OCI-LY7 (cell line): ENCODE measurements around the gene ARL5B. TPM values are rescaled to one million over a fixed set of nuclear protein-coding genes. Genes with fewer than 3 reads are reported as not detected.

Source experiments
- BruUV-seq: library from RNA; stranded (reverse); fragments of 400-500 nt; replicated peaks from 2 replicates; lab custom pipeline; 2021; lab: Mats Ljungman, UMichigan
- CTCF ChIA-PET: fragments of 300-600 bp; sonication (Branson Sonifier 250); formaldehyde crosslinking; loops from one replicate; lab custom pipeline; 2022; ENCODE audit warnings: antibody characterized with exemption; ENCODE audit not compliant: unreplicated experiment; lab: Charles Lee
- POLR2A ChIA-PET: fragments of 300-600 bp; sonication (Branson Sonifier 250); formaldehyde crosslinking; loops from one replicate; lab custom pipeline; 2022; ENCODE audit warnings: antibody characterized with exemption; lab: Charles Lee
- DNase-seq: peaks from one replicate; pipeline ENCODE4 v3.0.0-alpha.2; 2015; ENCODE audit warnings: low spot score
- H2AFZ ChIP-seq: fragments of 200-600 bp; sonication (generic), shearing (Covaris generic); 2 replicates; pipeline ENCODE4 v1.6.1; 2014; ENCODE audit warnings: mild to moderate bottlenecking, antibody characterized with exemption, low read length, moderate library complexity
- H3K27ac ChIP-seq: fragments of 200-600 bp; sonication (generic); 2 replicates; pipeline ENCODE4 v1.5.1; 2014; ENCODE audit warnings: mixed run types, low read depth, mild to moderate bottlenecking, moderate library complexity, low read length, inconsistent platforms; ENCODE audit not compliant: poor library complexity, severe bottlenecking
- H3K36me3 ChIP-seq: fragments of 200-600 bp; sonication (generic); 2 replicates; pipeline ENCODE4 v1.6.1; 2014; ENCODE audit warnings: mild to moderate bottlenecking, antibody characterized with exemption, low read length, moderate library complexity, mixed read lengths; ENCODE audit not compliant: insufficient read depth
- H3K4me1 ChIP-seq: fragments of 200-600 bp; sonication (generic); 2 replicates; pipeline ENCODE4 v1.5.1; 2014; ENCODE audit warnings: mild to moderate bottlenecking, low read length; ENCODE audit not compliant: insufficient read depth, poor library complexity, severe bottlenecking
- H3K4me2 ChIP-seq: fragments of 200-600 bp; sonication (generic); 2 replicates; pipeline ENCODE4 v1.6.1; 2014; ENCODE audit warnings: mild to moderate bottlenecking, low read length
- H3K4me3 ChIP-seq: fragments of 200-600 bp; sonication (generic); 2 replicates; pipeline ENCODE4 v1.5.1; 2014; ENCODE audit warnings: mild to moderate bottlenecking, low read depth, low read length; ENCODE audit not compliant: poor library complexity, severe bottlenecking
- H3K79me2 ChIP-seq: fragments of 200-600 bp; sonication (generic); 2 replicates; pipeline ENCODE4 v1.6.1; 2016; ENCODE audit warnings: low read depth, mild to moderate bottlenecking, low read length, moderate library complexity, mixed read lengths; ENCODE audit not compliant: insufficient read depth
- H3K9me2 ChIP-seq: fragments of 200-600 bp; sonication (generic); 2 replicates; pipeline ENCODE4 v1.6.1; 2016; ENCODE audit warnings: mild to moderate bottlenecking, low read length, mixed read lengths; ENCODE audit not compliant: insufficient read depth
- H3K9me3 ChIP-seq: fragments of 200-600 bp; sonication (generic); 2 replicates; pipeline ENCODE4 v1.6.1; 2014; ENCODE audit warnings: mild to moderate bottlenecking, mixed run types, low read length, mixed read lengths
- H4K20me1 ChIP-seq: fragments of 200-600 bp; sonication (generic); 2 replicates; pipeline ENCODE4 v1.6.1; 2014; ENCODE audit warnings: mild to moderate bottlenecking, antibody characterized with exemption, low read length, moderate library complexity, mixed read lengths; ENCODE audit not compliant: insufficient read depth
- EZH2phosphoT487 ChIP-seq: fragments of 200-600 bp; sonication (generic); IDR thresholded peaks from 2 replicates; pipeline ENCODE4 v1.6.1; 2018; ENCODE audit warnings: low read depth, borderline replicate concordance, mild to moderate bottlenecking, mixed run types, antibody characterized with exemption, low read length, moderate library complexity, mixed read lengths
- intact Hi-C: fragments of 100-400 bp; cut with micrococcal nuclease; formaldehyde crosslinking; loops from one replicate; pipeline ENCODE4 v1.10.0; 2022; ENCODE audit not compliant: unreplicated experiment
- total RNA-seq, 2 experiments: library from RNA; depleted of rRNA in 1 of 2; stranded (reverse); fragments of >200 nt in 1 of 2; shearing (Covaris generic) in 1 of 2; gene quantifications; 2 replicates each; pipeline ENCODE4 v1.2.3, GENCODE V29; 2014 to 2022
- TF ChIP-seq, protein P1 (sequence below): fragments of 200-600 bp; sonication (generic); conservative IDR thresholded peaks from 2 replicates; pipeline ENCODE4 v1.5.1; 2014; ENCODE audit warnings: mild to moderate bottlenecking, antibody characterized with exemption, low read length, moderate library complexity, mixed read lengths

Gene ARL5B
- total RNA-seq, 2 experiments from 2014 or later, result 11.5 to 17.5 TPM

DNA sequence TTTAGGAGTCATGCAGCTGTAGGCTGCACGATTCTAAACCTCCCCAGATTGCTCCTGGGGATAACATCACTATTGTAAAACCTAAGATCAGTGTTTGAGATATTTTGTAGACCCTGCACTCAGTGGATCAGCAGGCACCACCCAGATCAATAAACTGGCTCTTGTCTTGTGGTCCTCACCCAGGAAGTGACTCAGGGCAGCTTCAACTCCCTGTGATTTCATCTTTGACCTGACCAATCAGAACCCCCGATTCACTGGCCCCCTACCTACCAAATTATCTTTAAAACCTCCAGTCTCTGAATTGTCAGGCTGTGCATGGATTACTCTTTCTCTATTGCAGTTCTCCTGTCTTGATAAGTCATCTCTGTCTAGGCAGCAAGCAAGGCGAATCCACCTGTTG, 25.7 kb downstream of the ARL5B start:
- Histone ChIP-seq H3K9me3 (no peaks in the 10 kb centered on the region), H4K20me1 (no peaks in the 10 kb centered on the region; the same call in 1 of the 2 replicates), H3K4me3 (no peak overlapping the region), H3K4me1 (no peaks in the 10 kb centered on the region), H3K27ac (no peak overlapping the region), H2AFZ (no peak overlapping the region), H3K9me2 (no peaks in the 10 kb centered on the region), H3K79me2 (no peaks in the 10 kb centered on the region), H3K36me3 (peaks cover 13% of the 10 kb centered on the region; the same call in 1 of the 2 replicates), H3K4me2 (no peak overlapping the region)
- ChIA-PET POLR2A (interaction anchor here (0.9 kb wide), 1 partner anchor 13 kb away, joined by 3 read pairs; no protein-coding TSS in a partner anchor), CTCF (no interaction called here)
- BruUV-seq, result no TSS peak
- no peak for TF ChIP-seq EZH2phosphoT487
- TF ChIP-seq, protein P1, sequence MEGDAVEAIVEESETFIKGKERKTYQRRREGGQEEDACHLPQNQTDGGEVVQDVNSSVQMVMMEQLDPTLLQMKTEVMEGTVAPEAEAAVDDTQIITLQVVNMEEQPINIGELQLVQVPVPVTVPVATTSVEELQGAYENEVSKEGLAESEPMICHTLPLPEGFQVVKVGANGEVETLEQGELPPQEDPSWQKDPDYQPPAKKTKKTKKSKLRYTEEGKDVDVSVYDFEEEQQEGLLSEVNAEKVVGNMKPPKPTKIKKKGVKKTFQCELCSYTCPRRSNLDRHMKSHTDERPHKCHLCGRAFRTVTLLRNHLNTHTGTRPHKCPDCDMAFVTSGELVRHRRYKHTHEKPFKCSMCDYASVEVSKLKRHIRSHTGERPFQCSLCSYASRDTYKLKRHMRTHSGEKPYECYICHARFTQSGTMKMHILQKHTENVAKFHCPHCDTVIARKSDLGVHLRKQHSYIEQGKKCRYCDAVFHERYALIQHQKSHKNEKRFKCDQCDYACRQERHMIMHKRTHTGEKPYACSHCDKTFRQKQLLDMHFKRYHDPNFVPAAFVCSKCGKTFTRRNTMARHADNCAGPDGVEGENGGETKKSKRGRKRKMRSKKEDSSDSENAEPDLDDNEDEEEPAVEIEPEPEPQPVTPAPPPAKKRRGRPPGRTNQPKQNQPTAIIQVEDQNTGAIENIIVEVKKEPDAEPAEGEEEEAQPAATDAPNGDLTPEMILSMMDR, result no peak
- intact Hi-C loops, result no loop called here
- no peak for DNase-seq

DNA sequence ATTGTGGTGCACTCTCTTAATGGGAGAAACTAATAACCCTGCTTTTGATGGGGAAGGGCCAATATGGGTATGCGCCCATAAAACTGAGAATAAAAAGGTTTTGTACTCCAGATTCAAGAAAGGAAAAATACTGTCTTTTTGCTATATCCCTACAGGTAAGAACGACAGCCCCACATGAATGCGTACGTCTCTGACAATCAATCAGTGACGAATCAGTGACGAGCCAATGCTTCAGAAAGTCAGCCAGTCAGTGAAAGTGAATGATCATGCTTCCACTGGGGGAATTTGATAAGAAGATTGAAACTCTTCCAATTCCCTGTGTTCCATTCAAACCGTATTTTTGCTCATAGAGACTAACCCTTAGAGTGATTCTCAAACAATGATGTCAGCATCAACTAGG, 26.3 kb downstream of the ARL5B start:
- no TSS peak for BruUV-seq
- H4K20me1 ChIP-seq, result no peaks in the 10 kb centered on the region; the same call in 1 of the 2 replicates
- no peak overlapping the region for H2AFZ ChIP-seq
- H3K27ac ChIP-seq, result no peak overlapping the region
- H3K79me2 ChIP-seq, result no peaks in the 10 kb centered on the region
- no peaks in the 10 kb centered on the region for H3K9me2 ChIP-seq
- no peak for DNase-seq
- H3K9me3 ChIP-seq, result no peaks in the 10 kb centered on the region
- TF ChIP-seq, protein P1, result no peak
- no peak for TF ChIP-seq EZH2phosphoT487
- no peak overlapping the region for H3K4me2 ChIP-seq
- peaks cover 10% of the 10 kb centered on the region; the same call in 1 of the 2 replicates for H3K36me3 ChIP-seq
- intact Hi-C loops, result no loop called here
- POLR2A ChIA-PET, result no interaction called here
- H3K4me3 ChIP-seq, result no peak overlapping the region
- CTCF ChIA-PET, result no interaction called here
- H3K4me1 ChIP-seq, result no peaks in the 10 kb centered on the region

- Histone ChIP-seq H3K4me2 (no peak overlapping the region), H3K36me3 (no peaks in the 10 kb centered on the region), H3K9me2 (no peaks in the 10 kb centered on the region), H3K27ac (no peak overlapping the region), H2AFZ (no peak overlapping the region), H3K79me2 (no peaks in the 10 kb centered on the region), H3K4me1 (no peaks in the 10 kb centered on the region), H4K20me1 (no peaks in the 10 kb centered on the region), H3K4me3 (no peak overlapping the region), H3K9me3 (no peaks in the 10 kb centered on the region)
- ChIA-PET POLR2A (interaction anchor here (0.7 kb wide), 1 partner anchor 1466 kb away, joined by 3 read pairs; no protein-coding TSS in a partner anchor), CTCF (no interaction called here)
- no peak for TF ChIP-seq EZH2phosphoT487
- TF ChIP-seq, protein P1, result no peak
- no TSS peak for BruUV-seq
- DNase-seq, result no peak
- intact Hi-C loops, result no loop called here
Observed at GRCh38 chr10:18687195-18687594, 28.0 kb downstream of the ARL5B start.
